HG02840 (cell line): Measurements from ENCODE around the gene GCG.

Experiments
- ATAC-seq: cut with Tn5 transposase; IDR thresholded peaks from one replicate; pipeline ENCODE4 v1.9.1; 2021; ENCODE audit warnings: mild to moderate bottlenecking, moderate library complexity, moderate number of reproducible peaks; ENCODE audit not compliant: unreplicated experiment, low FRiP score

The GCG gene

DNA sequence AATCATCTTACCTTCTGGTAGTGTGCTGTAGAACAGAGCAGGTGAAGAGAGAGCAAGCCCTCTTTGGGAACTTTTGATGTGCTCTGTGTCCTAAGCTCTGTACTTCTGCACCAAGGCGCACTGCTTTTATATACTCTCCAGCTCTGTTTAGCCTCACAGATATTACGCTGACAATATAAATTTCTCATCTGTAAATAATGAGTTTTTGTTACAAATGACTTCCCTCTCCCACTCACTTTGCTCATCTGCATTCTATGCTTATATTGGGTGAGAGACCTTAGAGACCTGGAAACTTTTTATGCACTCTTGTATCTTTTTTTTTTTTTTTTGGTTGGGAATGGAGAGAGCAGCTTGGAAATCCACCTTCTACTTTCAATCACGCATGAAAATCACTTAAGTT, at the start of gene GCG:
TSS of gene GCG (minus strand) at position 101 of the 400 bp plus-strand sequence. CDS start 3,069 bp downstream, outside the sequence.
- ATAC-seq: no peak

- no peak for ATAC-seq
Measured at GRCh38 chr2:162200636-162201035, 48.6 kb upstream of the GCG start.

DNA sequence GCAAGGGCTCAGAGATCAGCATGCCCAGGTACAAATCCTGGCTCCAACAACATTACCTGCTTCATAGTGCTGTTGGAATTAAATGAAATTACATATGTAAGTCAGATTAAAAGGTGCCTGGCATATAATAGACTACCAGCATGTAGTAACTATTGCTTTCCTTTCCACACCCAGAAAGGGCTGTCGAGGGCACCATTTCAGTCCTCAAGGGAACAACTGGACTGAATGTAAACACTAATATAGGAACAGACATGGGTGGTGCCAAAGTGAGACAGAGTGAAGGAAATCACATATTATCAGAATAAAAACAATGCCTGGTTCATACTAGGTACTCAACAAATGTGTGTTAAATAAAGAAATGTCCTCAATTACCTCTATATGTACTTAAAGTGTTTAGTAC, 47.9 kb upstream of the GCG start:
- no peak for ATAC-seq

- no peak for ATAC-seq
Measured at GRCh38 chr2:162198239-162198638, 46.2 kb upstream of the GCG start.

DNA sequence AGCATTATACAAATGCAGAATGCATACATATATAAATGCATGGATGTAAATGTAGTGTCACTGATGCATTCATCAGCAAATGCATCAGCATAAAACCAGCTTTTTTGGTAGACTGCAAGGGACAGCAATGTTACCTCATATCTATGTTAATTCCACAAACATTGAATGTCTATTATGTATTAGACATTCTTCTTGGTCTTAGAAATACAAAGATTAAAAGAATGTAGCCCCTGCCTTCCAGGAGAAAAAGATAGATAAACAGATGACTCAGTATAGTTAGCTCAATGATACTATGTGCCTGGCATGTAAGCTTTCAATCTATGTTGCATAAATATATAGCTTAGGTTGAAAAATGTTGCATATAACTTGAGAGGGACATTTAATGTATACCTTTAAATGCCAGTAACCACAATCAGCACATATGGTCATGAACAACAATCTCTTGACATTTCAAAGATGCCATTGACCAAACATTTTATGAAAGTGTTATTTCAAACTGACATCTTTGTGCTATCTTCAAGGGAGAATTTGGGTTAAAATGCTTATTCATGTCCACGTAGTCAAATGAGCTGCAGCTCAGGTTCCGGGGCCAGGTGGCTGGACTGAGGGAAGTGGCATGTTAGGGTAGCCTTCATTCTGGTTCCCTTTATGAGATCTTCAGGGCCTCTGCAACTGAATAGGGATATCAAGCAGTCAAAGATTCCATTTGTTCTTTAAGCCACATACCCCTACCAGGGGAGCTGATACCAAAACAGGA, 45.2 kb upstream of the GCG start:
- ATAC-seq: no peak

GRCh38 chr2:162196638-162197037, 44.6 kb upstream of the GCG start:
- ATAC-seq: no peak

- ATAC-seq: no peak
Measured at GRCh38 chr2:162188451-162188850, 36.4 kb upstream of the GCG start.

GRCh38 chr2:162185541-162186232, 33.6 kb upstream of the GCG start:
- ATAC-seq: no peak

DNA sequence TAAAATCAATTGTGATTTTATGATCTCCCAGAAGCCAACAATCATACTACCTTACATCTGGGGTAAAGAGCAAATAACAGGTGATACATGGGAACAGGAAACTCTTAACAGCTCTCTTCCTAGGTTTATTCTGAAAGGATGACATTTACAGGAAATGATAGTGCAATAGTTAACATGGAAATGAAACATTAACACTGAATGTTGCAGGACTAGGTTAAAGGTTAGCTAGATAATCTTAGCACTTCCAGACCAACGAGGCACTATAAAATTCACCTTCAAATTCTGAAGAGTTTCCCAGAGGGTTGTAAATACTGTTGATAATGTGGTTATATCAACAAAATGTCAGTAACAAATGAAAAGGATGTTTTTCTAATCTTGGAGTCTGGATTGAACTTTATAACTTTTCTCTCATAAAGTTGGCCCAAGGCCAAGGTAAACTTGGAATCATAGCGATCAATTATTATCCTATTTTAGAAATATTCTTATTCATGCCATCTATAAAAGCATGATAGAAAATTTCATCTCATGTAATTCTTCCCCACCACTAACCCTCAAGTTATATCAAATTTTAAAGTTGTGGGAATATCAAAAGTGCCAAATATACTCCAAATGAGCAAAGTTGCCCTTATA, 32.9 kb upstream of the GCG start:
- no peak for ATAC-seq

- no peak for ATAC-seq
Measured at GRCh38 chr2:162184359-162184758, 32.3 kb upstream of the GCG start.

DNA sequence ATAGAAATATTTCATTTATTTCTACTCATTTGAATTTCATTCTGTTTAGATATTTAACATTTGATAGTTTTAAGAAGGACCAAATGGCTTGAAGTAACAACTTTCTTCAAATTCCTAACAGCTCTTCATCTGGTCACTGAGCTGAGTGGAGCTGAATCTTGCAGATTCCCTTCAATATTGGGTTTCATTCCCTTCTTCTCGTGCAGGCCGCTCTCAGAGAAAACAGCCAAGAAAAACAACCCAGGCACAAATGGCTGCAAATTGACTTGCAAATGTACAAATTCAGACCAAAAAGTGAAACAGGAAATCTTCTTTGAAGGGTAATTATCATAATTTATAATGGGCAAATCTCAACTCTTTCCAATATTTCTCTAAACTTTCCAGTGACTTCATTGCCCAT, 30.3 kb upstream of the GCG start:
- no peak for ATAC-seq

DNA sequence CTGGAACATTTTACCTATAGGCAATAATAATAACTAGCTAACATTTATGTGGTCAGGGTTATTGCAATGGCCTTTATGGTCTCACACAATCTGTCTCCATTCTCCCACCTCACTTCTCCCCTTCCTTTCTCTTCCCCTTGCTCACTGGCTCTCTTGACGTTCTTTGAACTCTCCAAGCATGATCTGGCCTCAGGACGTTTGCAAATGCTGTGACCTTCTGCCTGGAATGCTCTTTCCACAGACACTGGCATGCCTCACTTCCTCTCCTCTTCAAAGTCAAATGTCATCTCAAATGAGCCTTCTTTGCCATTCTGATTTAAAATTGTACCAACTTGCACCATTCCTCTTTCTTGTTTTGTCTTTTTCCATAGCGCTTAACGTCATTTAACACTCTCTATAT, 25.3 kb upstream of the GCG start:
- no peak for ATAC-seq

DNA sequence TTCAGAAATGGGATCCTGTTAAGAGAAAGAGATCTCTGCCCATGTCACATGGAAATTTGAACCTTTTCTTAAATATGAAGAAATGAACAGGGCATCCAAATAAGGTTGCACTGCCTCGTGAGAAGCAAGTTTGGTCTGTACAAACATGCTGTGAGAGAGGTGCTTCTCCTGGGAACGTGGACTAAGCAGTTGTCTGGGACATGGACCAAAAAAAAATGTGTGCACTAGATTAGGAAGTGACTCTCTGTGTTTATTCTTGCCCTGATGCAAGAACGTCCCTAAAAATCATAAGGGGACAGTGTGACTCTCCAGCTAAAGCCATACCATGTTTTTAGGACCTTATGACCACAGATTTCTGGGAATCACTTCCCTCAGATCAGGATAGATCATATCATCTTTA, 23.7 kb upstream of the GCG start:
- no peak for ATAC-seq

- ATAC-seq: no peak
Measured at GRCh38 chr2:162174746-162175145, 22.7 kb upstream of the GCG start.

- ATAC-seq: no peak
Measured at GRCh38 chr2:162172802-162173370, 20.8 kb upstream of the GCG start.

DNA sequence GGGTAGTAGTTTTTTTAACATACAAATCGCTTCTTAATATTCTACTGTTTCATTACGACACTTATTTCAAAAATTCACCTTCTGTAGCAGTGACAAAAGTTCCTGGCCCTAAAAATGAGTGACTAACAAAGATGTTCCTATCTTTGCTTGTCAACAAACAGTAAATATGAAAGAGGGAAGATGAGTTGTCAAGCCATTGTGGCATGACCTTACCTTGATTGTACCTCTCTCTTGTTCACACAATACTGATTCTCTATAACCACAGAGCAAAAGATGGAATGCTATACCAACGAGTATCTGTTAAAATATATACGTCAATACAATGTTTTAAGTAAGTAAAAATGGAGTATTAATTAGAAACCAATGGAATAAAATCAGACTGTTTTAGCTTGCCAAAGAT, 14.7 kb upstream of the GCG start:
- no peak for ATAC-seq

DNA sequence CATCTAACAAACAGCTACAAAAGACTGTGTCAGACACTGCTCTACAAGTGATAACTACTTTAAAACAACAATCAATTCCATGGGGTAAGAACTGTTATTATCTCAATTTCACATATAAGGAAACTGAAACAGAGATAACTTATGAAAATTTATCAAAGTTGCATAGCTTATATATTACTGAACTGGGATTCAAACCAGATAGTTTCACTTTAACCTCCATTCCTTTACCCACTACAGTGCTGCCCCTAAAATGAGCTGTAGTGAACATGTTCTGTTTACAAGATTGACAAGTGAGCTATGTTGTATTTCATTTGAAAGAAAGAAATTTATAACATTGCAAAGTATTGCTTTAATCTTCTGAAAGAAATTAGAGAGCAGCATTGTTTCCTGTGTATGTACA, 14.1 kb upstream of the GCG start:
- ATAC-seq: no peak

DNA sequence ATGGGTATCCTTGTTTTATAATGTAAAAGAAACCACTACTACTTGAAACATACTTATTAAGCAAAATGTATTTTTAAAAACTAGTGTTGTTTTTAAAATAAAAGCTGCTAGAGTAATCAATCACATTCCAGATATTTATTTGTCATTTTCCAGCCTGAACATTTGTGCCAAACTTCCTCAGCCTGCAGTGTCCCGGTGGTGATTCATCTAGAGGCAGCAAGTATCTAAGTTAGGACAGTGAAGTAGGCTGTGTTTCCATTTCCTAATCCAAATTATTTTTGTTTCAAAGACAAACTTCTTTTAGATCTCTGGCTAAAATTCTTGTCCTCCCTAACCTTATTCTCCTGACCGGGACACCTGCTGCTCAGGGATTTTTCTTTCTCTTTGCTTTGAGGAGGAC, 12.8 kb upstream of the GCG start:
- ATAC-seq: no peak

DNA sequence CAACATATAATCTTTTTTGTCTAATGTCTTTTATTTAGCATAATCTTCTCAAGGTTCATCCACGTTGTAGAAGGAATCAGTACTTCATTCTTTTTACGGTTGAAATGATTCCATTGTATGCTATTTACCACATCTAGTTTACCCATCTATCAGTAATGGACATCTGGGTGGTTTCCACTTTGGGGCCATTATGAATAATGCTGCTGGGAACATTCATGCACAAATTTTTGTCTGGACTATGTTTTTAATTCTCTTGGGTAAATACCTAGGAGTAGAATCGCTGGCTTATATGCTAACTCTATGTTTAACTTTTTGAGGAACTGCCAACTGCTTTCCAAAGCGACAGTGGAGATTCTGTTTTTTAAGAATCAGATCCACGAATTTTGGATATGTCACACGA, 7.4 kb upstream of the GCG start:
- ATAC-seq: no peak

DNA sequence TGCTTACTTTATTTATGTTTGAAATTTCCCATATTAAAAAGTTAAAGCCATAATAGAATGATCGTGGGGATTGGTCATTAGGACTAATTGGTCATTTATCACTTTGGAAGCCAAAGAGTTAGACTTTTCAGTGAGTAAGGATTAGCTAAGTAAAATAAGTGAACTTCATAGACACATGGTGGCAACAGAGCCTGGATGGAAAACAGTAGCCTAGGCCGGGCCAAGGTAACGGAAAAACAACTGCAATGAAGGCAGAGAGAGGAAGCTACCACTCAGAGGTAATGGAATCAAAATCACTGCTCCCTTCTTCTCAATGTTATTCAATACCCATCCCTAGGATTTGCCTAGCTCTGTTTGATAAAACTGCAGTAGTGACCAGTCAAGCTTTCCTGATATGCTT, 4.1 kb upstream of the GCG start:
- no peak for ATAC-seq

DNA sequence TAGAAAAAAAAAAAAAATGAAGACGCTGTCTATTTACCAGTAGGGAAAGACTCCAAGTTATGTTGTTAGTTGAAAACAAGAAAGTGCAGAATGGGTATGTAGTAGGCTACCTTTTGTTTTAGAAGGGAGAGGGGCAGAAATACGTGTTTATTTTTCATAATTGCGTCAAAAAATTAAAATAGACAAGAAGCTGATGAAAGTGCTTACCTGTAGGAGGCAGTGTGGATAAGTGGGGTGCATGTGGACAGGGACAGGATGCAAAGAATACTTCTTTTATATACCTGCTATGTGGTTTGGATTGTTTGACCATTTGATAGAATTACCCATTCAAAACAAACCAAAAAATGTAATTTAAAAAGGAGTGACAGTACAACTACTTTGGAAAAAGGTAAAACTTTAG, 3.0 kb upstream of the GCG start:
- ATAC-seq: no peak
